ENCODE results near the gene ID3.

- TF ChIP-seq CTCF (IDR thresholded peaks at IDR 0.05) (no peak), REST (IDR thresholded peaks at IDR 0.05; ENCODE audit: insufficient read depth in 1 of 2, low read depth in 2 of 2, low read length in 1 of 2) (no peak), POLR2AphosphoS5 (IDR thresholded peaks at IDR 0.05; ENCODE audit: low read depth, low read length) (no peak), SIN3A (IDR thresholded peaks at IDR 0.05; ENCODE audit: borderline replicate concordance, insufficient read depth, low read depth, low read length) (no peak)
Observed at GRCh38 chr1:23528250-23528978, 30.9 kb downstream of the ID3 start.

Measured in Panc1 (cell line).